Keratinocyte (primary cell): Measurements from ENCODE around the gene ARNT2. TPM values are rescaled to one million over a fixed set of nuclear protein-coding genes. Genes with fewer than 3 reads are reported as not detected.

Experiments
- DNase-seq: peaks from one replicate; pipeline ENCODE4 v3.0.0-alpha.2; 2011; ENCODE audit warnings: low read depth, missing footprints, low spot score
- FAIRE-seq: peaks from 2 replicates; lab custom pipeline; 2011; peaks lifted over from hg19 to GRCh38; lab: Jason Lieb, UNC
- H2AFZ ChIP-seq: 2 replicates; pipeline ENCODE4 v1.6.0; 2012; ENCODE audit warnings: low read length, control low read depth, inconsistent platforms; ENCODE audit not compliant: control insufficient read depth
- H3K27ac ChIP-seq: 2 replicates; pipeline ENCODE4 v1.5.1; 2011; ENCODE audit warnings: low read length; ENCODE audit not compliant: control insufficient read depth, insufficient read depth
- H3K27me3 ChIP-seq: 3 replicates; pipeline ENCODE4 v1.6.0; 2011; ENCODE audit warnings: low read length; ENCODE audit not compliant: control insufficient read depth, insufficient read depth; ENCODE audit errors: extremely low read depth
- H3K36me3 ChIP-seq, 2 experiments: 2 replicates in 1 of 2; 3 replicates in 1 of 2; pipeline ENCODE4 v1.5.1; 2011; ENCODE audit warnings: low read length in 2 of 2, mild to moderate bottlenecking in 1 of 2; ENCODE audit not compliant: control insufficient read depth in 2 of 2, insufficient read depth in 2 of 2; ENCODE audit errors: extremely low read depth in 1 of 2
- H3K4me1 ChIP-seq: 3 replicates; pipeline ENCODE4 v1.5.1; 2011; ENCODE audit warnings: low read length; ENCODE audit not compliant: control insufficient read depth, insufficient read depth; ENCODE audit errors: extremely low read depth
- H3K4me2 ChIP-seq: 3 replicates; pipeline ENCODE4 v1.6.0; 2011; ENCODE audit warnings: low read depth, low read length; ENCODE audit not compliant: control insufficient read depth, insufficient read depth; ENCODE audit errors: extremely low read depth
- H3K4me3 ChIP-seq, 3 experiments: fragments of 200-600 bp in 1 of 3; sonication (generic) in 1 of 3; 2 replicates in 2 of 3; 3 replicates in 1 of 3; pipeline ENCODE4 v1.5.1; 2011 to 2016; ENCODE audit warnings: low read length in 3 of 3, mild to moderate bottlenecking in 3 of 3, control low read depth in 2 of 3, inconsistent platforms in 1 of 3, low read depth in 1 of 3, mixed read lengths in 1 of 3, mixed run types in 1 of 3, moderate library complexity in 1 of 3; ENCODE audit not compliant: control insufficient read depth in 2 of 3, insufficient read depth in 2 of 3; ENCODE audit errors: extremely low read depth in 1 of 3
- H3K79me2 ChIP-seq: 2 replicates; pipeline ENCODE4 v1.6.0; 2012; ENCODE audit warnings: low read length; ENCODE audit not compliant: control insufficient read depth, insufficient read depth
- H3K9ac ChIP-seq: 3 replicates; pipeline ENCODE4 v1.6.0; 2011; ENCODE audit warnings: low read length; ENCODE audit not compliant: control insufficient read depth, insufficient read depth; ENCODE audit errors: extremely low read depth
- H3K9me1 ChIP-seq: 3 replicates; pipeline ENCODE4 v1.6.0; 2011; ENCODE audit warnings: low read length; ENCODE audit not compliant: control insufficient read depth, insufficient read depth; ENCODE audit errors: extremely low read depth
- H3K9me3 ChIP-seq: 2 replicates; pipeline ENCODE4 v1.5.1; 2012; ENCODE audit warnings: low read depth, low read length; ENCODE audit not compliant: control insufficient read depth
- H4K20me1 ChIP-seq: 3 replicates; pipeline ENCODE4 v1.6.0; 2011; ENCODE audit warnings: low read length; ENCODE audit not compliant: control insufficient read depth, insufficient read depth; ENCODE audit errors: extremely low read depth
- CTCF ChIP-seq, 3 experiments: IDR thresholded peaks in 1 of 3; conservative IDR thresholded peaks in 1 of 3; optimal IDR thresholded peaks in 1 of 3; 2 replicates in 2 of 3; 3 replicates in 1 of 3; pipeline versions ENCODE3 to v1.5.1; 2011; ENCODE audit warnings: low read length in 3 of 3, mild to moderate bottlenecking in 3 of 3, moderate library complexity in 2 of 3, control low read depth in 1 of 3, inconsistent platforms in 1 of 3; ENCODE audit not compliant: insufficient read depth in 2 of 3; ENCODE audit errors: extremely low read depth in 1 of 3
- EZH2 ChIP-seq: IDR thresholded peaks from one replicate; pipeline ENCODE4 v1.6.1; 2012; ENCODE audit warnings: inconsistent platforms, mild to moderate bottlenecking, low read length, moderate library complexity
- dilution Hi-C: fragments of 300-500 bp; cut with MboI; formaldehyde crosslinking; loops from one replicate; pipeline ENCODE4 v1.7.0; 2020; ENCODE audit warnings: low sequenced_read_pairs; ENCODE audit not compliant: extremely low pct_ligation_motif_present
- polyA plus RNA-seq, 5 experiments: library from polyadenylated mRNA; depleted of rRNA in 3 of 5; stranded (reverse) in 3 of 5; stranded (forward) in 1 of 5; unstranded in 1 of 5; fragments of >200 nt; gene quantifications; 1 replicate in 1 of 5; 2 replicates in 3 of 5; 3 replicates in 1 of 5; pipeline versions ENCODE4 v1.2.1 to v1.2.3, GENCODE V29; 2011 to 2012; ENCODE audit warnings: missing spikeins in 2 of 5, low read depth in 1 of 5, low replicate concordance in 1 of 5

ARNT2 gene
- polyA plus RNA-seq, 1 donor (not counting 4 experiments of a cell fraction or from before 2014, with no cell fraction given): 0.16 TPM

GRCh38 chr15:80418892-80419537 lies 14.8 kb downstream of the ARNT2 start:
- no peak overlapping the region for H3K4me3 ChIP-seq
- H4K20me1 ChIP-seq: no peaks in the 10 kb centered on the region
- H3K4me2 ChIP-seq: no peak overlapping the region
- no peaks in the 10 kb centered on the region for H3K9me3 ChIP-seq
- H3K4me1 ChIP-seq: peaks cover 8% of the 10 kb centered on the region
- dilution Hi-C loops: no loop called here
- no peak overlapping the region for H2AFZ ChIP-seq
- FAIRE-seq: peak; percentile 70
- no peak for DNase-seq
- H3K9me1 ChIP-seq: no peaks in the 10 kb centered on the region
- no peaks in the 10 kb centered on the region for H3K36me3 ChIP-seq
- H3K79me2 ChIP-seq: no peaks in the 10 kb centered on the region
- no peak overlapping the region for H3K9ac ChIP-seq
- H3K27ac ChIP-seq: no peak overlapping the region
- H3K27me3 ChIP-seq: no peaks in the 10 kb centered on the region
- TF ChIP-seq EZH2: no peak
- peak; percentile 69 to 78 (median 73) for TF ChIP-seq CTCF (optimal IDR thresholded peaks at IDR 0.05 in 1 of 3, IDR thresholded peaks at IDR 0.05 in 1 of 3, conservative IDR thresholded peaks at IDR 0.05 in 1 of 3; ENCODE audit: extremely low read depth in 1 of 3, insufficient read depth in 2 of 3, low read length in 3 of 3)

GRCh38 chr15:80419546-80419945 lies 15.4 kb downstream of the ARNT2 start:
- FAIRE-seq: no peak

More at GRCh38 chr15:80419546-80419945, 15.4 kb downstream of the ARNT2 start:
- dilution Hi-C loops: no loop called here
- Histone ChIP-seq H3K9me1 (no peaks in the 10 kb centered on the region), H3K4me2 (no peak overlapping the region), H3K27me3 (no peaks in the 10 kb centered on the region), H3K4me1 (peaks cover 8% of the 10 kb centered on the region), H4K20me1 (no peaks in the 10 kb centered on the region), H3K27ac (no peak overlapping the region), H3K4me3 (no peak overlapping the region), H2AFZ (no peak overlapping the region), H3K36me3 (no peaks in the 10 kb centered on the region), H3K9ac (no peak overlapping the region), H3K79me2 (no peaks in the 10 kb centered on the region), H3K9me3 (no peaks in the 10 kb centered on the region)
- TF ChIP-seq CTCF (optimal IDR thresholded peaks at IDR 0.05 in 1 of 3, IDR thresholded peaks at IDR 0.05 in 1 of 3, conservative IDR thresholded peaks at IDR 0.05 in 1 of 3; ENCODE audit: extremely low read depth in 1 of 3, insufficient read depth in 2 of 3, low read length in 3 of 3) (no peak), EZH2 (no peak)
- no peak for DNase-seq
